Kidney glomerular epithelial cell (primary cell): ENCODE results near the gene DZANK1.
"Not testable (repeated sequence)": the region's sequence is repeated elsewhere in the genome, so short reads cannot be mapped to it uniquely, and the experiment has no call there.

Experiments used
- DNase-seq: peaks from one replicate; lab custom pipeline; 2025; lab: John Stamatoyannopoulos, UW

The DZANK1 gene

GRCh38 chr20:18436847-18437246 lies 30.0 kb downstream of the DZANK1 start:
- DNase-seq, result no peak

- no peak for DNase-seq
These were observed 35.6 kb downstream of the DZANK1 start for GRCh38 chr20:18431206-18431605.

GRCh38 chr20:18430172-18430826 lies 36.5 kb downstream of the DZANK1 start:
- no peak for DNase-seq

GRCh38 chr20:18428490-18429173 lies 38.2 kb downstream of the DZANK1 start:
- peak; percentile 15 for DNase-seq

GRCh38 chr20:18427214-18427613 lies 39.6 kb downstream of the DZANK1 start:
- DNase-seq, result no peak

GRCh38 chr20:18421608-18422007 lies 45.2 kb downstream of the DZANK1 start:
- DNase-seq, result no peak

GRCh38 chr20:18416486-18416885 lies 50.3 kb downstream of the DZANK1 start:
- DNase-seq, result no peak

- no peak for DNase-seq
These were observed 52.7 kb downstream of the DZANK1 start for GRCh38 chr20:18414140-18414539.

GRCh38 chr20:18412221-18412901 lies 54.5 kb downstream of the DZANK1 start:
- no peak for DNase-seq

- DNase-seq, result no peak
These were observed 61.0 kb downstream of the DZANK1 start for GRCh38 chr20:18405826-18406225.

GRCh38 chr20:18404172-18404571 lies 62.7 kb downstream of the DZANK1 start:
- no peak for DNase-seq

- DNase-seq, result no peak
These were observed 63.6 kb downstream of the DZANK1 start for GRCh38 chr20:18403269-18403668.

- DNase-seq, result no peak
These were observed 65.5 kb downstream of the DZANK1 start for GRCh38 chr20:18401305-18401704.

GRCh38 chr20:18400460-18400859 lies 66.4 kb downstream of the DZANK1 start:
- no peak for DNase-seq

- not testable (repeated sequence) for DNase-seq
These were observed 68.1 kb downstream of the DZANK1 start for GRCh38 chr20:18398713-18399112.

GRCh38 chr20:18397030-18397429 lies 69.8 kb downstream of the DZANK1 start:
- no peak for DNase-seq

GRCh38 chr20:18395544-18395943 lies 71.3 kb downstream of the DZANK1 start:
- no peak for DNase-seq

- DNase-seq, result no peak
These were observed 72.5 kb downstream of the DZANK1 start for GRCh38 chr20:18394363-18394762.

- no peak for DNase-seq
These were observed 75.1 kb downstream of the DZANK1 start for GRCh38 chr20:18391686-18392085.

- DNase-seq, result no peak
These were observed 76.6 kb downstream of the DZANK1 start for GRCh38 chr20:18390201-18390600.

GRCh38 chr20:18388860-18389259 lies 78.0 kb downstream of the DZANK1 start:
- peak; percentile 54 for DNase-seq

GRCh38 chr20:18380908-18381529 lies 85.8 kb downstream of the DZANK1 start:
- no peak for DNase-seq
